ENCODE results near the gene FURIN.
"Not testable (repeated sequence)": the region's sequence is repeated elsewhere in the genome, so short reads cannot be mapped to it uniquely, and the experiment has no call there.

Gene FURIN

DNA sequence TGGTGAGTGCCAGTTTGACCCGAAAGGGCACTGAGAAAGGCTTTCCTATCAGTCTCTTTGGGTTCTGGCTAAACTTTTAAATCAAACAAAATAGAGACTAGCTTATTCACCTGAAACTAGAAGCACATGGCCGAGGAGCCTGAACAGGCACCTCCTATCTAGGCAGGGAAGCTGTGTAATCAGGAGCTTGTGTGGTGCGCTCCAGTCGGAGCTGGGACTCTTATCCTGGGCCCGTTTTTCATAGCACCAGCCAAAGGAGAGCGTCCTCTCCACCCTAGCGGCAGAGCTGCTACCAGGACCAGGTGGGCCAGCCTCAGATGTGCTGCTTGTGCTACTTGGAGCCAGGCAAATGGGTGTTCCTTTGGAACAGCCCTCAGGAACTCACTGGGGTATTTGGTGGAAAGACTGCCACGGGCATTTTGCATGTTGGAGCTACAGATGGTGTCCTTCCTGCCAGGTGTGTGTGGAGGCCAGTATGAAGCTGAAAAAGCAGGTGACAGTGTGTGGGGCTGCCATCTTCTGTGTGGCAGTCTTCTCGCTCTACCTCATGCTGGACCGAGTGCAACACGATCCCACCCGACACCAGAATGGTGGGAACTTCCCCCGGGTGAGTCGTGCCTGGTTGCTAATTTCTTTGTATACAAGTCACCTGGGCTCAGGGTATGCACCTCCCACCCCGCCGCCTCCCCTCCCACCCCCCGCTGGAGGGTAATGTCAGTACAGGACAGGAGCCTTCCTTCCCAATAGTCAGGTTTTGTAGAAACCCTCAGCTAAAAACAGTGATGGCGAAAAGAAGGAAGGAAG is 35.5 kb downstream of the FURIN start:
- peak; percentile 77 for DNase-seq

DNA sequence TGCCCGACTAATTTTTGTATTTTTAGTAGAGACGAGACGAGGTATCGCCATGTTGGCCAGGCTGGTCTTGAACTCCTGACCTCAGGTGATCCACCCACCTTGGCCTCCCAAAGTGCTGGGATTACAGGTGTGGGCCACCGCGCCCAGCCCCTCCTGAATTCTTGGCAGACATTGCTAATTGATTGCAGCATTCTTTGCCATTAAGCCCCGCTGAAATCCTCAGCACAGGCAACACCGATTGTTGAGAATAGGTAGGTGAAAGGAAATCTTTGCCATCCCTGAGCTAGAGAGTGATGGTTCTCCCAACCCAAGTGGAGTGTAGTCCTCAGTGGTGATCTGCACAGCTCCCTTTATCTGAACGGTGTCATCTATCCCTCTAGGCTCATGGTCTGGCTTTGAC is 36.4 kb downstream of the FURIN start:
- DNase-seq: no peak

DNA sequence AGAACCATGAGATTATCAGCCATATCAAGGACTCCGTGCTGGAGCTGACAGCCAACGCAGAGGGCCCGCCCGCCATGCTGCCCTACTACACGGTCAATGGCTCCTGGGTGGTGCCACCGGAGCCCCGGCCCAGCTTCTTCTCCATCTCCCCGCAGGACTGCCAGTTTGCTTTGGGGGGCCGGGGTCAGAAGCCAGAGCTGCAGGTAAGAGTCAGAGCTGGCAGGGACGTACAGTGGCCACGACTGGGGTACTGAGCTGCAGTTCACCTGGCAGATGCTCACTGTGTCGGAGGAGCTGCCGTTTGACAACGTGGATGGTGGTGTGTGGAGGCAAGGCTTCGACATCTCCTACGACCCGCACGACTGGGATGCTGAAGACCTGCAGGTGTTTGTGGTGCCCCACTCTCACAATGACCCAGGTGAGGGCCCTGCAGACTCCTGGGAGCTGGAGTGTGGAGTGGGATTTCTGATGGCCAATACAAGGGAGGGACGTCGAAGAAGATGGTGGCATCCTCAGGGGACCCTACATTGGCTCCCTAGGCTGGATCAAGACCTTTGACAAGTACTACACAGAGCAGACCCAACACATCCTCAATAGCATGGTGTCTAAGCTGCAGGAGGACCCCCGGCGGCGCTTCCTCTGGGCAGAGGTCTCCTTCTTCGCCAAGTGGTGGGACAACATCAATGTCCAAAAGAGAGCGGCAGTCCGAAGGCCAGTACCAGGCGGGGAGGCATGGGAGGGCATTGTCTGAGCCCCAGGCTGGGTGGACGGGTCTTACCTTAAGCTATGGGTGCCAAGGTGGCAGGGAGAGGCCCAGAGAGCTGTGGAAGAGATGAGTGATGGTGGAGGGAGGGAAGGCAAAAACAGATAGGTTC is 37.2 kb downstream of the FURIN start:
- no peak for DNase-seq

GRCh38 chr15:90906181-90906849 is 37.9 kb downstream of the FURIN start:
- no peak for DNase-seq

DNA sequence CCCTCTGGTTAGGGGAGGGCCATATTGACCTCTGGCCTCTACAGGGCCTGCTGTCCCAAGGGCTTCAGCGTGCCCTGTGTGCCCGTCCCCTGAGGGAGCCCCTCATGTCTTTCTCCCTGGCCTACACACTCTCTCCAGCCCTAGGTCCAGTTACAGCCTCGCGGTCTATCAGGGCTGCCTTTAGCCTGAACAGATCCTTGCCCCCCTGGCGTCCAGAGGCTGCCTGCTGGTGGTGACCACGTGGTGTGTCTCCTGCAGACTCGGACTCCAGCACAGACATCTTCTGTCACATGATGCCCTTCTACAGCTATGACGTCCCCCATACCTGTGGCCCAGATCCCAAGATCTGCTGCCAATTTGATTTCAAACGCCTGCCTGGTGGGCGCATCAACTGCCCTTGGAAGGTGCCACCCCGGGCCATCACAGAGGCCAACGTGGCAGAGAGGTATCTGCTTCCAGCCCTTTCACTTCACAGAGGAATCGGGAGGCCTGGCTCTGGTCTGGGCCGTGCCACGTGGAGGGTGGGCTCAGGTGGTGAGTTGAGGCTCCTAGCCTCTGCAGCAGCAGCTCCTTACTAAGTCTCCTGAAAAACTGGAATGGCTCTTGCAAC is 38.8 kb downstream of the FURIN start:
- DNase-seq: no peak

- DNase-seq: no peak
Observed at GRCh38 chr15:90907838-90908507, 39.6 kb downstream of the FURIN start.

- not testable (repeated sequence) for DNase-seq
Observed at GRCh38 chr15:90909449-90909848, 41.1 kb downstream of the FURIN start.

GRCh38 chr15:90909976-90910375 is 41.6 kb downstream of the FURIN start:
- DNase-seq: no peak

DNA sequence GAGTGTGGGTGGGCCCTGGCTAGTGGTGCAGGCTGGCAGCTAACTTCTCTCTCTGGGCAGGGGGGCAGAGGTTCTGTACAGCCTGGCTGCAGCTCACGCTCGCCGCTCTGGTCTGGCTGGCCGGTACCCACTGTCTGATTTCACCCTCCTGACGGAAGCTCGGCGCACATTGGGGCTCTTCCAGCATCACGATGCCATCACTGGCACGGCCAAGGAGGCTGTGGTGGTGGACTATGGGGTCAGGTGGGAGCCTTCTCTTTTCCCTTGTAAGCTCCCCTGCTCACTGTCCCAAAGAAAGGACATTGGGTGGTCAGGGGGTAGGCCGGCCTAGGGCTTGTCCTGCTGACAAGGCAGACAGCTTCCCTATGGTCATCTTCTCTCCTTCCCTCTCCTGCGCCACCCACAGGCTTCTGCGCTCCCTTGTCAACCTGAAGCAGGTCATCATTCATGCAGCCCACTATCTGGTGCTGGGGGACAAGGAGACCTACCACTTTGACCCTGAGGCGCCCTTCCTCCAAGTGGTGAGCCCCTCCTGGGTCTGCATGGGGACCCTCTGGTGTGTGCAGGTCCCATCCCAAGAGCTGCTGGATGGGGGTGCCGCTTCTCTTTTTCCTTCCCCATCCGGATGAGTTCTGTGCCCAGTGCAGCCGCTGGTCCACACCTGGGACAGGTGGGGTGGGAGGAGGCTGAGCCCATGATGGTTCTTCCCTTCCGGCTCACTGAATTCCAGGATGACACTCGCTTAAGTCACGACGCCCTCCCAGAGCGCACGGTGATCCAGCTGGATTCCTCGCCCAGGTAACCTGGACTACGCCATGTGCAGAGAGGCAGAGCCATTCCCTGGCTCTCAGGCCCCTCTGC is 42.3 kb downstream of the FURIN start:
- no peak for DNase-seq

DNA sequence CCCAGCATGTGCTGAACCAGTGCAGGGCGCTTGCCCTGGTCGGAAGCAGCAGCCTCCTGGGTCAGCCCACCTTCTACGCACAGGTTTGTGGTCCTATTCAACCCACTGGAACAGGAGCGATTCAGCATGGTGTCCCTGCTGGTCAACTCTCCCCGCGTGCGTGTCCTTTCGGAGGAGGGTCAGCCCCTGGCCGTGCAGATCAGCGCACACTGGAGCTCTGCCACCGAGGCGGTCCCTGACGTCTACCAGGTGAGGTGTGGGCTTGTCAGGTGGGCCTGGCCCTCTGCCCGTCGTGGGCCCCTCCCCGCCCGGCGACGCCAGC is 42.9 kb downstream of the FURIN start:
- DNase-seq: no peak

DNA sequence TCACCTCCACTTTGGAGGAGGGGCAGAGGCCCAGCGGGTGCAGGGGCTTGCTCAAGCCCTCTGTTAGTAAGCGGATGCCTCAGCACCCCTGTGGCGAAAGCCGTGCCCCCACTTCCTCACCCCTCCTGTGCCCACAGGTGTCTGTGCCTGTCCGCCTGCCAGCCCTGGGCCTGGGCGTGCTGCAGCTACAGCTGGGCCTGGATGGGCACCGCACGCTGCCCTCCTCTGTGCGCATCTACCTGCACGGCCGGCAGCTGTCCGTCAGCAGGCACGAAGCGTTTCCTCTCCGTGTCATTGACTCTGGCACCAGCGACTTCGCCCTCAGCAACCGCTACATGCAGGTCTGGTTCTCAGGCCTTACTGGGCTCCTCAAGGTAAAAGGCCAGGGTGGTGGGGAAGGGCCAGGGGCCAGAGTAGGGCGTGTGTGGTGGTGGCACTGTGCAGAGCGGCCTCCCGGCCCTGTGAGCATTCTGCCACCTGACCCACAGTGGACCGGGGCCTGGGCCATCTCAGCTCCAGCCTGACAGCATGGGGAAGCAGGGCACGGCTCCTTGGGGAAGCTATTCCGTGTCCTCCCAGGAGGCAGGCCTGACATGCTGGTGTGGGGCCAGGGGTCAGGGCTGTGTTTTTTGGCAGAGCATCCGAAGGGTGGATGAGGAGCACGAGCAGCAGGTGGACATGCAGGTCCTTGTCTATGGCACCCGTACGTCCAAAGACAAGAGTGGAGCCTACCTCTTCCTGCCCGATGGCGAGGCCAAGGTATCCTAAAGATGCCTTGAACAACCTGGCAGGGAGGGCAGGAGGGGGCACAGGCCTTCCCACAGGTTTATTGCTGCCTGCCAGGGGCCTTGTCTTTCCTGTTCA is 43.8 kb downstream of the FURIN start:
- DNase-seq: no peak

DNA sequence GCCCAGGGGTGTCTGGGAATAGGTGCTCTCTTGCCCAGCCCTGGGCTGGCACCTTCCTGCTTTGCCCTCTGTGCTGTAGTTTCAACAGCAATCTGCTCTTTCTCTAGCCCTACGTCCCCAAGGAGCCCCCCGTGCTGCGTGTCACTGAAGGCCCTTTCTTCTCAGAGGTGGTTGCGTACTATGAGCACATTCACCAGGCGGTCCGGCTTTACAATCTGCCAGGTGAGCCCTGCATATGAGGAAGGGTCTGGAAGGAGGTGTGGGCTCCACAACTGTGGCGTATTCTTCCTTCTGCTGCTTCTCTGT is 44.3 kb downstream of the FURIN start:
- no peak for DNase-seq

GRCh38 chr15:90913398-90913944 is 45.1 kb downstream of the FURIN start:
- no peak for DNase-seq

DNA sequence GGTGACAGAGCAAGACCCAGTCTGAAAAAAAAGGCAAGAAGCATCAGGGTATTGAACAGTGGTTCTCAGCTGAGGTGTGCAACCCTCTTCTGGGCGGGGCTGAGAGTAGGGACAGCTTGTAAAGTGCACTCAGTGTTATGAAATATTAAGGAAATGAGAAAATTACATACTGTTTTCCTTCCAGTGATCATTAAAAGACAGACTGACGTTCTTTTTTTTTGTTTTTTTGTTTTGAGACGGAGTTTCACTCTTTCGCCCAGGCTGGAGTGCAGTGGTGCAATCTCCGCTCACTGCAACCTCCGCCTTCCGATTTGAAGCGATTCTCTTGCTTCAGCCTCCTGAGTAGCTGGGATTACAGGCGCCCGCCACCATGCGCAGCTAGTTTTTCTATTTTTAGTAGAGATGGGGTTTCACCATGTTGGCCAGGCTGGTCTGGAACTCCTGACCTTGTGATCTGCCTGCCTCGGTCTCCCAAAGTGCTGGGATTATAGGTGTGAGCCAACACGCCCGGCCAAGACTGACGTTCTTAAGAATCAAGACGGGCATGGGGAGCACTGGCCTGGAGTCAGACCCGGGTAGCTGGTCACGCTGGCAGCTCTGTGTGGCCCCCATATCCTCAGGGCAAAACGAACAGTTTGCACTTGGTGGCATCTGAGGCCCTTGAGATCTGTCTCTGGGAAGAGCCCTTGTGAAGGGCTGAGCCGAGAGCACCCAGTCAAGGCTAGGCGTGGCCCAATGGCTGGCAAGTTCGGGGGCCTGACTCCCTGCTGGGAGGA is 46.1 kb downstream of the FURIN start:
- no peak for DNase-seq

DNA sequence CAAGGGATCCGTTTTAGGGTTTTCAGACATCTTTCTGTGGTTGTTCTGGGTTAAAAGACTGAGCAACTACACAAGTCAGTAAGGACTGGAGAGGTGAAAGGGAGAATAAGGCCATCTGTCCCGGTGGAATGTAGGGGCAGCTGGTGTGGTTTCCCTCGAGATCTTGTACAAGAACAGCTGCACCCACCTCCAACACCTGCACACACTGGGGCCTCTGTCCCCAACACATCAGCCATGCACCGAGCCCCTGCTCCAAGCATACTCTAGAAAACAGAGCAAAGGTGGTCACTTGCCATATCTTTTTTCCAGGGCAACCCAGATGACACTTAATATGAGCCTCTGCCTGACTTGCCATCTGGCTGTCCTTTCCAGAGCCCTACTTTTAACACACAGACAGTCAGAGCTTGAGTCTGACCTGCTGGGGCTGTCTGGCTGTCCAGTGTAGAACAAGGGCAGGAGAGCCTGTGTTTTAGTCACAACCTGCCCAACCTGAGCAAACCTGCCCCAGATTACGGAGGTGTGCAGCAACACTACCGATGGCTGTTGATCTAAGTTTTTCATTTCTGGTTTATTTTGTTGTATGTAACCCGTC is 46.9 kb downstream of the FURIN start:
- no peak for DNase-seq

- DNase-seq: peak; percentile 82
Observed at GRCh38 chr15:90915808-90916440, 47.5 kb downstream of the FURIN start.

GRCh38 chr15:90916461-90916860 is 48.1 kb downstream of the FURIN start:
- DNase-seq: no peak

- DNase-seq: no peak
Observed at GRCh38 chr15:90917569-90917968, 49.2 kb downstream of the FURIN start.

All from islet precursor cell (in vitro differentiated cells).